Fibroblast of villous mesenchyme (primary cell): ENCODE measurements around the gene RFLNA. TPM values are rescaled to one million over a fixed set of nuclear protein-coding genes. Genes with fewer than 3 reads are reported as not detected.
"Not testable (repeated sequence)": the region's sequence is repeated elsewhere in the genome, so short reads cannot be mapped to it uniquely, and the experiment has no call there.

ENCODE experiments used
- DNase-seq: peaks from one replicate; pipeline ENCODE4 v3.0.0-alpha.2; 2010; ENCODE audit warnings: low read depth
- H3K4me3 ChIP-seq: 2 replicates; pipeline ENCODE4 v1.5.1; 2011; ENCODE audit warnings: low read depth, mild to moderate bottlenecking, low read length
- CTCF ChIP-seq: IDR thresholded peaks from 2 replicates; pipeline ENCODE4 v1.5.1; 2012; ENCODE audit warnings: low read depth, mild to moderate bottlenecking, low read length; ENCODE audit not compliant: insufficient read depth
- total RNA-seq: library from RNA; depleted of rRNA; stranded (reverse); fragments of >200 nt; gene quantifications from 2 replicates; pipeline ENCODE4 v1.2.3, GENCODE V29; 2012

Gene RFLNA
- total RNA-seq, 1 donor = 5.6 TPM

- no peak overlapping the region for H3K4me3 ChIP-seq
- TF ChIP-seq CTCF = no peak
- DNase-seq = no peak
Measured at GRCh38 chr12:124297389-124297788, 2.5 kb downstream of the RFLNA start.

DNA sequence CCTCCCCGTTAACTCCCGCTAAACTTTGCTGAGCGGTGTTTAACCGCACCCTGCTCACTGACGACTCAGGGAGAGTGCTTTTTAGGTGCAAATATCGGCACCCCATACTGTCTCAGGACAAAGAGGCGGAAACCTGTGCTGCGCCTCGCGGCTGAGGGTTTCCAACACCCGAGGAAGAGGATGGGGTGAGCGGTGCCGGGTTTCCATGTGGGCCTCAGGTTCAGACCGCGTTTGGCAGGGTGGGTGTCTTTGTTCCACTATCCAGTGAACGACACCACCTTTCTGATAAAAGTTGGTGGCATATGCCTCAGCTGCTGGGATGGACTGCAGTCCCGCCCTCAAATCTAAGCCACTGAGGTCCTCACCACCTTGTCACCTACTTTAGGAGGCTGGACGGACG is 3.0 kb downstream of the RFLNA start:
- DNase-seq = no peak
- H3K4me3 ChIP-seq = no peak overlapping the region
- TF ChIP-seq CTCF = no peak

DNA sequence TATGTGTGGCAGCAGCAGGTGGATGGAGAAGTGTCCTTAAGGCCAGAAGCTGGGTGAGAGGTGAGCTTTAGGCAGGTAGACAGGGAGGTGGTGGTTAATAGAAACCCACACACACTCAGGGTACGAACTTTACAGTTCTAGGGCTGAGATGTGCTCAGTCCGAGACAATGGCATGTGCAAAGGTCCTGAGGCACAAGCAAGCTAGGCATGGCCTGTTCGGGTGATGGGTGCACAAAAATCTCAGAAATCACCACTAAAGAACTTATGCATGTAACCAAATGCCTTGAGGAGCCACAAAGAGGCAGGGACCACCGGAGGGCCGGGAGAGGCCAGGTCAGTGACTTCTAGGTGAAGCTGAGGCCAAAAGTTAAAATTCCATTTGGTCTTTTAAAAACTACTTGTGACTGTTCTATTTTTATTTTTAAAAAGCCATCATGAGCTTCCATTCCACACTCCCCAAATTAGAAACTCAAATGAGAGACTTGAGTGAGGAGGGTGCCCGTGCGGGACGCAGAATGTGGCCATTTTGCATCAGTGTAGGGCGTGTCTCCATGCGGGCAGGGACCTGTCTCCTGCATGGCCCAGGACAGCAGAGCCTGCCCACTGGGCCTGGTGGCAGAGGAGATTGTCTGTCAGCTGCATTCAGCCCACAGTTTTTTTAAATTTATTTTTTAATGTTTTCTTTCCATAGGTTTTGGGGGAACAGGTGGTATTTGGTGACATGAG is 4.0 kb downstream of the RFLNA start:
- no peak overlapping the region for H3K4me3 ChIP-seq
- DNase-seq = no peak
- no peak for TF ChIP-seq CTCF

DNA sequence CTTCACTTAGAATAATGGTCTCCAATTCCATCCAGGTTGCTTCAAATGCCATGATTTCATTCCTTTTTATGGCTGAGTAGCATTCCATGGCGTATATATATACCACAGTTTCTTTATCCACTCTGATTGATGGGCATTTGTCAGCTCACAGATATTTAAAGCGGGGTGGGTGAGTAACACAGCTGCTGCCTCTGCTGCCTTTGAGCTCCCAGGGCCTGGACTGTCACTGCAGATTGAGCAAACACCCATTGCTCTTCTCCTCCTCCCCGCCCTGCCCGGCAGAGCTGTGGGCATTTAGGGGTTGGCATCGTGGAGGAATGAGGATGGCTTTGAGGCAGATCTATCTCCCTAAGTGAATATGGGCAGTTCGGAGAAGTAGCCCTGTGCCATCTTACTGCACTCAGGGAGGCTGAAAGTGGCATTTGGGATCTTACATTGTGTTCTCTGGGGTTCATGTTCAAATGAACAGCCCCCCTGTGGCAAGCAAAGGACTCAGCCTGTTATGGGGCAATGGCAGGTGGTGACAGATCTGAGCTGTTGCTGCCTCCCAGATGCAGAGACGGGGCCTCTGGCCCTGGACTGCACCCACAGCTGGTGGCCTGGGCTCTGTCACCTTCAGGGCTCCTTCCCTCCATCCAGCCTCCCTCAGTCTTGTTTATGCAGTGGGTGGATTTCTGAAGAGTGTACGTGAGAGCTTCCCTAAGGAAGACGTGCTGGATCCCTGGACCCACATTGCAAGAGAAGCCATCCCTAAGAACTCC is 4.9 kb downstream of the RFLNA start:
- DNase-seq = no peak
- TF ChIP-seq CTCF = no peak
- H3K4me3 ChIP-seq = no peak overlapping the region

DNA sequence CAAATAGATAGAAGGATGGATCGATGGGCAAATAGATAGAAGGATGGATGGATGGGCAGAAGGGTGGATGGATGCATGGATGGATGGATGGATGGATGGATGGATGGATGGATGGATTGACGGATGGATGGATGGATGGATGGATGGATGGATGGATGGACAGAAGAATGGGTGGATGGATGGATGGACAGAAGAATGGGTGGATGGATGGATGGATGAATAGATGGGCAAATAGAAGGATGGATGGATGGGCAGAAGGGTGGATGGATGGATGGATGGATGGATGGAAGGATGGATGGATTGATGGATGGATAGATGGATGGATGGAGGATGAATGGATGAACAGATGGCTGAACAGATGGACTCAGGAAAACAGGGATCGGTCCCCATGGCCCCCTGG is 5.8 kb downstream of the RFLNA start:
- H3K4me3 ChIP-seq, DNase-seq: not testable (repeated sequence)

- DNase-seq = no peak
- TF ChIP-seq CTCF = no peak
- no peak overlapping the region for H3K4me3 ChIP-seq
Measured at GRCh38 chr12:124301084-124301654, 6.3 kb downstream of the RFLNA start.

DNA sequence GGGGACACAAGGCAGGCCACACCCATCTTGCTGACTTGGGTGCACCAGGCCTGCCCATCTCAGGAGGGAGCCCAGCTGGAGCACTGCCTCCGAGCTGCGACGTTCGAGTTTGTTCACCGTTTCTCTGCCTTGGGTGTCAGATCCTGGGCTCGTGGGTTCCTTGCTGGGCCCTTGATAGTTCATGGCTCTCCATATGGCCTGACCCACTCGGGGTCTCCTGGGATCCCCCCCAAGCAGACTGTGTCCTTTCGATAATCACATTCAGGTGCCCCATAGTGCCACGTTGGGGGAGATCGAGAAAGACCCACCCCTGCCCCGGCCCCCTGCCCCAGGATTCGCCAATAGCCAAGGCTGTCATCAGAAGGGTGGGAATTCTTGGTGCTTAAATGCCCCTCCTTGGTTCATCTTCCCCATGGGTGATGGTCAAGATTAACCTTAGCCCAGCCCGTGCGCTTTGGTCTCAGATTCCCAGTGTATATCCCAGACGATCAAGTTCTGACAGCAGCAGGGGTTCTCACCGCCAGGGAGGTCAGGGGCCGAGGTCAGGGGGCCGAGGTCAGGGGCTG is 7.4 kb downstream of the RFLNA start:
- no peak for TF ChIP-seq CTCF
- no peak overlapping the region for H3K4me3 ChIP-seq
- no peak for DNase-seq
